ENCODE measurements around the gene GRHL1.

GRHL1 gene

DNA sequence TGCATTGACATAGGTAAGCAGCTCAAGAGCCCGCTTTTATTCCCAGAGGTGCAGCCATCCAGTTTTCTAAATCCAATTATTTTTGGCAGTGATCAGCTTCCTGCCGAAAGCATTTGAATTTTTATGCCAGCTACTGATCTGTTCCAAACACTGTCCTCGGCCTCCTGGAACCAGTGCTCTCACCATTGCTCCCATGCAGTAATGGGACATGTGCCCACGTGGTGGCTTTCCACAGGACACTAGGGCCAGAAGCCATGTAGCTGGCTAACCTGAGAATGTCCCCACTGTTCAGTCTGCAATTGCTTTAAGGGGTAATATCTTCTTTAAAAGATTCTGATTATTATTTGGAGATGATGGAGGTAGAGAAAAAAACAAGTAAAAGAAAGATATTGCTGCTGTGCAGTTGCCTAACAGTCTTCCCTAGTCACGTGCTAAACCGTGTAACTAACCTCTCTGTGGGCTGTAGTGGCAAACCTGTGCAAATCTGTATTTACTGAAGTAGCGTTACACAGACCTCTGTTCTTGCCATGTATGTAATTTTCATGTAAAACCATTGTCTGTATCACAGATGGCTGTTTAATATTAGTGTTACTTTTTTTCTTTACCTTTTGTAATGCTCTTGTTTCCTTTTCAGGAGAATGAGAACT is 13.0 kb downstream of the GRHL1 start:
- Histone ChIP-seq H3K9me3 (no peaks in the 10 kb centered on the region), H3K4me3 (no peak overlapping the region), H3K4me1 (no peaks in the 10 kb centered on the region), H3K27me3 (no peaks in the 10 kb centered on the region), H3K36me3 (peaks cover 0 to 8% (median 0%) of the 10 kb centered on the region in 3 donors), H3K27ac (no peak overlapping the region)
- TF ChIP-seq, protein P1, sequence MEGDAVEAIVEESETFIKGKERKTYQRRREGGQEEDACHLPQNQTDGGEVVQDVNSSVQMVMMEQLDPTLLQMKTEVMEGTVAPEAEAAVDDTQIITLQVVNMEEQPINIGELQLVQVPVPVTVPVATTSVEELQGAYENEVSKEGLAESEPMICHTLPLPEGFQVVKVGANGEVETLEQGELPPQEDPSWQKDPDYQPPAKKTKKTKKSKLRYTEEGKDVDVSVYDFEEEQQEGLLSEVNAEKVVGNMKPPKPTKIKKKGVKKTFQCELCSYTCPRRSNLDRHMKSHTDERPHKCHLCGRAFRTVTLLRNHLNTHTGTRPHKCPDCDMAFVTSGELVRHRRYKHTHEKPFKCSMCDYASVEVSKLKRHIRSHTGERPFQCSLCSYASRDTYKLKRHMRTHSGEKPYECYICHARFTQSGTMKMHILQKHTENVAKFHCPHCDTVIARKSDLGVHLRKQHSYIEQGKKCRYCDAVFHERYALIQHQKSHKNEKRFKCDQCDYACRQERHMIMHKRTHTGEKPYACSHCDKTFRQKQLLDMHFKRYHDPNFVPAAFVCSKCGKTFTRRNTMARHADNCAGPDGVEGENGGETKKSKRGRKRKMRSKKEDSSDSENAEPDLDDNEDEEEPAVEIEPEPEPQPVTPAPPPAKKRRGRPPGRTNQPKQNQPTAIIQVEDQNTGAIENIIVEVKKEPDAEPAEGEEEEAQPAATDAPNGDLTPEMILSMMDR (IDR thresholded peaks at IDR 0.05), result no peak
- intact Hi-C loops (cut with DNase I; ENCODE audit: low total_unique reads), result no loop called here
- no peak for DNase-seq

DNA sequence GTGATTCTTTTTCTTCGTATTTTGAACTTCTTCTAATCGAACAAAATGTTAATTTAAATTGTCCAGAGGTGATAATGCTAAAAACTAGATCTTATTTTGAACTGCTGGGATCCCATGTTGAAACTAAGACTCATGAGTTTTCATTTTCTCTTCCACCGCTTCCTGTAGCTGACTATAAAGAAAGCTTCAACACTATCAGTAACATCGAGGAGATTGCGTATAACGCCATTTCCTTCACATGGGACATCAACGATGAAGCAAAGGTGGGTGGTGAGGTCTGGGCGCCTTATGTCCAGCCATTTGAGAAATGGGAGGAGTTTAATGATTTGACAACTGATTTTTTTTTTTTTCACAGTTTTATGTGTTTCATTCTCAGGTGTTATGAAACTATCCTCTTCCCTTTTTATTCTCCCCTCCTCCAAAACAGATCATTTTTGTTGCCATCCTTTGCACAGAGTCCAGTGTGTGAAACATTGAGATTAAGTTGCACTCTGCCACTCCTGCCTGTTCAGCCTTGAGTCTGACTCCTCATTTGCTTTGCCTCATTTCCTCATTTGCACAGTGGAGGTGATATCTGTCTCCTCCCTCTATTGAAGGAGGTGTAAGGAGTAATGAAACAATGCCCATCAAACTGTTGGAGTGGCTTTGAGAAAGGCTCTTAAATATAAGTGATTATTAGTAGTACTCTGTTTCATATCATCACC is 13.8 kb downstream of the GRHL1 start:
- Histone ChIP-seq H3K4me3 (no peak overlapping the region), H3K27me3 (no peaks in the 10 kb centered on the region), H3K27ac (no peak overlapping the region), H3K9me3 (no peaks in the 10 kb centered on the region), H3K4me1 (peaks cover 0 to 3% (median 1%) of the 10 kb centered on the region in 4 donors), H3K36me3 (peaks cover 0 to 8% (median 0%) of the 10 kb centered on the region in 3 donors)
- DNase-seq, result no peak
- intact Hi-C loops (cut with DNase I; ENCODE audit: low total_unique reads), result no loop called here
- TF ChIP-seq, protein P1 (IDR thresholded peaks at IDR 0.05), result no peak

DNA sequence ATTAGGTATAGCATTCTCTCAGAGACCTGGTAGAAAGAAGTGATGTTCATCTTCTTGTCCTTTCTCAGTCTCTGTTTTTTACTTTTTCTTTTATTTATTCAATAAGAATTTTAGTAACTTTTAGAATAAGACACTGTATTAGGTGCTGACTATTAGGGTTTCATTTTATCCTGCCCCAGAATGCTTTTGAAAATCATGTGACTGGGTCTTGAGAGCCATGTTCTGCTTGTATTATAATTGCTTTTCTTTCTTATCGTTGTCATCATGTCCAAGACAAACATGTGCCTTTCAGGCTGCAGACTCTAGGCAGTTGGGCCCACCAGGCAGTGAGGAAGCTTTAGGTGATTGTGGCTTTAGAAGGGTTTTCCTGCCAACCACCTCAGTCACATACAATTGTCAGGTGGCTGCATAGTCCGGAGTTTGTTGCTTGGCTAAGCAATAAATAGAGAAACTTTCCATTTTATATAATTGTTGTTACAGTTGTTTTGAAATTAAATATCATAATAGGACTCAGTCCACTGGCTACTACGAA is 15.1 kb downstream of the GRHL1 start:
- H3K4me3 ChIP-seq, result no peak overlapping the region
- peaks cover 0 to 15% (median 4%) of the 10 kb centered on the region in 4 donors for H3K4me1 ChIP-seq
- intact Hi-C loops (cut with DNase I; ENCODE audit: low total_unique reads), result no loop called here
- no peaks in the 10 kb centered on the region for H3K9me3 ChIP-seq
- TF ChIP-seq, protein P1 (IDR thresholded peaks at IDR 0.05), result no peak
- H3K36me3 ChIP-seq, result peaks cover 0 to 2% (median 0%) of the 10 kb centered on the region in 3 donors
- no peak overlapping the region for H3K27ac ChIP-seq
- H3K27me3 ChIP-seq, result no peaks in the 10 kb centered on the region
- no peak for DNase-seq

DNA sequence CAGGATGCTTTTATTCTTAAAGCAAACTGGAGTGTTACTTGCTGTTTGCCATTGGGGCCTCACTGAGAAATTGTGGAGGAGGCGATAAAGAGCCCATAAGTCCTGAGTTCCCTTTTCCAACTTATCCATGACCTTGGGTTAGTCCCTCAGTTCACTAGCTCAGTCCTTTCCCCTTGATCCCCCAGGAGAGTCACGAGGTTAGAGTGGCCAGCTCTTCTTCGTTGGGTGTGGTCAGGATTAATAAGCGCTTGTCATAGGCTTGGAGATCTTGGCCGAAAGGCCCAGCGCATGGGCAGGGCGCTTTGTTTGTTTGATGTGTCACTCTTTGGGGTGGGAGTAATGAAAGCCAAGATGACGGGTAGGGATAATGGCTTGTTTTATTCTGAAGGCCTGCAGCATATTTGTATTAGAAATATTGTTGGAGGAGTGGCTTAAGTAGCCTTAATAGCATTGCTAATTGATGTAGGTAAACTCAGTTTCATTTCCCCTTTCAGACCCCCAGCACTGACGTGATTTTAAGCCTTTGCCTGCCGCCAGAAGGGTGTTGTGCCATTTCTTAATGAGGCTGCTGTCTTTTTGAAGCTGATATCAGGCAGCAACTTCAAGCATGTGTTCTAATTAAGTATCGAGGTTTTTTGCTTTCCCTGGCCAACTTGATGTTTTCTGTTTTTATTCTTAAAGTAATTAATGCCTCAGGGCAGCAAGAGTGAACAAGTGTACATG is 15.7 kb downstream of the GRHL1 start:
- TF ChIP-seq, protein P1 (IDR thresholded peaks at IDR 0.05), result no peak
- no peak overlapping the region for H3K27ac ChIP-seq

DNA sequence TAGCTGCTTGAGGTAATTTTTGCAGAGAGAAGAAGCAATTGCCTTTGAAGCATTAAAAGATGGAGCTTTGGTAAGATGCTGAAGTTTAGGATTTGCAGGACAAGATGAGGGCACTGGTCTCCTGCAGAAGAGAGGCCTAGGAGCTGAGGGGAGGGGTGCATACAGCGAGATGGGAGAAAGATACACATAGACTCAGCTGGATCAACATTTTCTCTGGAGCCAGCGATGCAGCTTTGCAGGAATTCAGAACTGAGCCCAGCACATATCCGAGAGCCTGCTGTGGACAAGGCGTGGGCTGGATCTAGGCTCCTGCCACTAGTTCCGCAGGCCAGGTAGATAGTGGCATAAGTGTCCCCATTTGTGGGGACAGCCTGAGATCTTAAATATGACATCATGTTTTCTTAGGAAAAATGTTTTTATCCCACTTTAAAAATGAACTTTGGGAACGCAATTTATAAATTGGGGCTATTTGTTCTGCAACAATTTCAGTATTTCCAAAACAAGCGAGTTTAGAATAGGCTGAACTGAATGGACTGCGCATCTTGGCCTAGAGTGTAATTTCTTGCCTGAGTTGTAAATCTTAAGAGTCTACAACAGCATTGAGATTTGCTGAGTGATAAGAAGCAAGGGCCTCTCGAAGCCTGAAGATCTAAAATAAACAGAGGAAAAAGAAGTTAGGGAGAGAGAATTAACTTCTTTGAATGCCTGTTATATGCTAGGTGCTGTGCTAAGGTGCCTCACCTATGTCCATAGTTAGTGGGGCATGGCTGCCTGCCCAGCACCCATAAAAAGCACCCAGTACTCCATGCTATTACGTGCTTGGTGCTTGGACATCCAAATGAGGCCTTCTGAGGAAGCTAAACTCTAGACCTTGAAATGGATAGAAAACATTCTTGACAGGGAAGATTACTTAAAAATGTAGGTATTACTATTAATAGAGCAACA is 17.3 kb downstream of the GRHL1 start:
- no peak for DNase-seq
- TF ChIP-seq, protein P1 (IDR thresholded peaks at IDR 0.05), result no peak
- Histone ChIP-seq H3K36me3 (no peaks in the 10 kb centered on the region), H3K4me1 (peaks cover 0 to 31% (median 9%) of the 10 kb centered on the region in 4 donors), H3K27me3 (no peaks in the 10 kb centered on the region), H3K27ac (no peak overlapping the region), H3K4me3 (no peak overlapping the region), H3K9me3 (no peaks in the 10 kb centered on the region)
- intact Hi-C loops (cut with DNase I; ENCODE audit: low total_unique reads), result no loop called here

More for the DNA sequence above, 15.7 kb downstream of the GRHL1 start:
- Histone ChIP-seq H3K4me3 (no peak overlapping the region), H3K27me3 (no peaks in the 10 kb centered on the region), H3K9me3 (no peaks in the 10 kb centered on the region), H3K4me1 (peaks cover 0 to 22% (median 4%) of the 10 kb centered on the region in 4 donors), H3K36me3 (no peaks in the 10 kb centered on the region)
- no peak for DNase-seq
- intact Hi-C loops (cut with DNase I; ENCODE audit: low total_unique reads), result no loop called here
